MM.1S (cell line): ENCODE data around the gene GIMAP2.
A peak's percentile ranks its signal among the peaks of the same experiment; 100 is the strongest.

ENCODE experiments used
- DNase-seq: peaks from one replicate; pipeline ENCODE4 v3.0.0-alpha.2; 2015
- H2AFZ ChIP-seq: fragments of 300-600 bp; sonication (generic); 2 replicates; pipeline ENCODE4 v1.6.0; 2016; ENCODE audit warnings: antibody characterized with exemption, low read length
- H3F3A ChIP-seq: fragments of 300-600 bp; sonication (generic); 2 replicates; pipeline ENCODE4 v1.6.1; 2016; ENCODE audit warnings: mild to moderate bottlenecking, antibody characterized with exemption, low read length, moderate library complexity, mixed read lengths; ENCODE audit not compliant: insufficient read depth
- H3K27ac ChIP-seq: fragments of 300-600 bp; sonication (generic); 2 replicates; pipeline ENCODE4 v1.5.1; 2016; ENCODE audit warnings: mild to moderate bottlenecking, low read length
- H3K27me3 ChIP-seq: fragments of 300-600 bp; sonication (generic); replicated peaks from 2 replicates; pipeline ENCODE4 v1.6.0; 2016; ENCODE audit warnings: low read length; ENCODE audit not compliant: insufficient read depth
- H3K36me3 ChIP-seq: fragments of 300-600 bp; sonication (generic); replicated peaks from 2 replicates; pipeline ENCODE4 v1.6.1; 2016; ENCODE audit warnings: mild to moderate bottlenecking, low read length, mixed read lengths; ENCODE audit not compliant: insufficient read depth
- H3K4me1 ChIP-seq: fragments of 300-600 bp; sonication (generic); 2 replicates; pipeline ENCODE4 v1.6.1; 2016; ENCODE audit warnings: low read length, mixed read lengths
- H3K4me2 ChIP-seq: fragments of 300-600 bp; sonication (generic); 2 replicates; pipeline ENCODE4 v1.6.0; 2016; ENCODE audit warnings: low read depth, low read length
- H3K4me3 ChIP-seq: fragments of 300-600 bp; sonication (generic); 2 replicates; pipeline ENCODE4 v1.5.1; 2016; ENCODE audit warnings: low read length, mixed read lengths
- H3K79me2 ChIP-seq: fragments of 300-600 bp; sonication (generic); 2 replicates; pipeline ENCODE4 v1.6.1; 2016; ENCODE audit warnings: mixed run types, low read length, mixed read lengths
- H3K9ac ChIP-seq: fragments of 300-600 bp; sonication (generic); 2 replicates; pipeline ENCODE4 v1.6.1; 2016; ENCODE audit warnings: low read length, mixed read lengths
- H3K9me2 ChIP-seq: fragments of 300-600 bp; sonication (generic); replicated peaks from 2 replicates; pipeline ENCODE4 v1.6.1; 2016; ENCODE audit warnings: mild to moderate bottlenecking, low read length, mixed read lengths; ENCODE audit not compliant: insufficient read depth
- H3K9me3 ChIP-seq: fragments of 300-600 bp; sonication (generic); replicated peaks from 2 replicates; pipeline ENCODE4 v1.6.1; 2016; ENCODE audit warnings: mild to moderate bottlenecking, low read length, mixed read lengths; ENCODE audit not compliant: insufficient read depth
- H4K20me1 ChIP-seq: fragments of 300-600 bp; sonication (generic); 2 replicates; pipeline ENCODE4 v1.6.1; 2016; ENCODE audit warnings: mild to moderate bottlenecking, low read length, moderate library complexity, mixed read lengths; ENCODE audit not compliant: insufficient read depth
- EZH2 ChIP-seq: fragments of 300-600 bp; sonication (generic); optimal IDR thresholded peaks from 2 replicates; pipeline ENCODE3; 2017; ENCODE audit warnings: low read depth, mild to moderate bottlenecking, antibody characterized with exemption, low read length, mixed read lengths
- EZH2phosphoT487 ChIP-seq: fragments of 300-600 bp; sonication (generic); IDR thresholded peaks from 2 replicates; pipeline ENCODE4 v1.6.1; 2018; ENCODE audit warnings: antibody characterized with exemption, low read length
- TF ChIP-seq, protein P1 (sequence below): fragments of 300-600 bp; sonication (generic); IDR thresholded peaks from 2 replicates; pipeline ENCODE4 v1.5.1; 2016; ENCODE audit warnings: antibody characterized with exemption, low read length, mixed read lengths

The GIMAP2 gene

DNA sequence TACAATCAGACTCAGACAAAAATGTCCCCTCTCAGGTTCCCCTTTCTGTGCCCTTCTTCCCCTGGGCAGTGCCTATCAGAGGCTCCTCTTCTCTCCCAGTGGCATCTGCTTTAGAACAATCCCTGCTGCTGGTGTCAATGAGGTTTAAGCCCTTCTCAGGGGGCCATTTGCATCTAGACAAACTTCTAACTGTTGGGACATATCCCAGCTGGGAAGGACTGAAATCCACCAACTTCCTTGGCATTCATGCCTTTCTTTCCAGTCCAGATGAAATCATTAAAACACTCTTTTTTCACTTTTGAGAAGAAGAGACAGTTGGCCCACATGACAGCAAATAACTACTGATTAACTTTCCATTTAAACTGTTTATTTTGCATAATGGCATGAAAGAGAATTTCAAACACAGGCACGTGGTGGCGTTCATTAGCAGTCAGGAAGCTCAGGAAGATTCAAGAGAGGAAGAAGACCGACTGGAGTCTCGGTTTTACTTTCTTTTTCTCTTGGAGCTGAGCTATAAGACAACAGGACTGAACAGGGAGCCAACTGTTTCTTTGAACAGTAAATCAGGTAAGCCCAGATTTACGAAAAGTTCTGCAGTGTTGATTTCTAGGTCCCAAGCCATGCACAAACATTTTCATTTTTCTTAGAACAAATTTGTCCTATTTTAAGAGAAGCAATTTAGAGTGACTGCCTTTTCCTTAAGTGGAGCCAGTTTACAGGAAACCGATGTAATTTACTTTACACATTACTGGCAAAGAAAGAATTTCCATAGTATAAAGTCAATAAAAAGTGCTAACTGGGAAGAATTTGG, at the start of gene GIMAP2:
Gene GIMAP2 (plus strand): TSS at position 488 of the 811 bp plus-strand sequence. CDS start 1,354 bp downstream, outside the sequence.
- peaks cover 6% of the 10 kb centered on the region for H3K4me1 ChIP-seq
- TF ChIP-seq EZH2phosphoT487 (no peak), EZH2 (no peak)
- TF ChIP-seq, protein P1, sequence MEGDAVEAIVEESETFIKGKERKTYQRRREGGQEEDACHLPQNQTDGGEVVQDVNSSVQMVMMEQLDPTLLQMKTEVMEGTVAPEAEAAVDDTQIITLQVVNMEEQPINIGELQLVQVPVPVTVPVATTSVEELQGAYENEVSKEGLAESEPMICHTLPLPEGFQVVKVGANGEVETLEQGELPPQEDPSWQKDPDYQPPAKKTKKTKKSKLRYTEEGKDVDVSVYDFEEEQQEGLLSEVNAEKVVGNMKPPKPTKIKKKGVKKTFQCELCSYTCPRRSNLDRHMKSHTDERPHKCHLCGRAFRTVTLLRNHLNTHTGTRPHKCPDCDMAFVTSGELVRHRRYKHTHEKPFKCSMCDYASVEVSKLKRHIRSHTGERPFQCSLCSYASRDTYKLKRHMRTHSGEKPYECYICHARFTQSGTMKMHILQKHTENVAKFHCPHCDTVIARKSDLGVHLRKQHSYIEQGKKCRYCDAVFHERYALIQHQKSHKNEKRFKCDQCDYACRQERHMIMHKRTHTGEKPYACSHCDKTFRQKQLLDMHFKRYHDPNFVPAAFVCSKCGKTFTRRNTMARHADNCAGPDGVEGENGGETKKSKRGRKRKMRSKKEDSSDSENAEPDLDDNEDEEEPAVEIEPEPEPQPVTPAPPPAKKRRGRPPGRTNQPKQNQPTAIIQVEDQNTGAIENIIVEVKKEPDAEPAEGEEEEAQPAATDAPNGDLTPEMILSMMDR, result no peak
- H4K20me1 ChIP-seq, result no peaks in the 10 kb centered on the region
- peak within 1 kb of the TSS; percentile 71 for H3K4me3 ChIP-seq
- H3K9ac ChIP-seq, result peak within 1 kb of the TSS; percentile 61
- H3K9me2 ChIP-seq, result no peaks in the 10 kb centered on the region
- H3K4me2 ChIP-seq, result peak within 1 kb of the TSS; percentile 79
- H3K27ac ChIP-seq, result peak within 1 kb of the TSS; percentile 41; the same call in 1 of the 2 replicates
- DNase-seq, result peak; percentile 93
- H3F3A ChIP-seq, result 0 out of 2 replicates have a peak, but pooled peaks cover 3% of the 10 kb centered on the region
- H3K27me3 ChIP-seq, result no peaks in the 10 kb centered on the region
- H3K36me3 ChIP-seq, result no peaks in the 10 kb centered on the region
- H2AFZ ChIP-seq, result peak within 1 kb of the TSS; percentile 76
- H3K79me2 ChIP-seq, result no peaks in the 10 kb centered on the region
- H3K9me3 ChIP-seq, result no peaks in the 10 kb centered on the region

DNA sequence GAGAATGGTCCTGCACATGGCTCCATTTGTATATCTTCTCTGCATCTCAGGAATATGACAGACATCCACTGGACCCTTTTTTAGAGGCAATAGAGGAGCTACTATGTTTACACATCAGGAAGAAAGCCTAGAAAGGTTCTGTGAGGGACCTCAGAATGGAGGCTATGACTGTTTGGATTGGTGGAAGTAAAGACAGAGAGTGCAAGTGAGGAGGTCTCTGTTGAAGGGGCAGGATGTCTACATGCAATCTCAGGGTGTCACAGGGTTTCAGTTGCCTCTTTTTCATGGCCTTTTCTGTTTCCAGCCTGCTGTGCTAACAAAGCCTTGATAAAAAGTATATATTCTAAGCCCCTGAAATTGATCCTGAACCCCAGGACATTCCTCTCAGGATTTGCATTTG, 43.7 kb upstream of the GIMAP2 start:
- Histone ChIP-seq H3K79me2 (no peaks in the 10 kb centered on the region), H3K4me2 (no peak overlapping the region), H3K27ac (no peak overlapping the region), H2AFZ (no peak overlapping the region), H3K4me1 (no peaks in the 10 kb centered on the region), H3K27me3 (no peaks in the 10 kb centered on the region), H3K9ac (no peak overlapping the region), H3K9me3 (no peaks in the 10 kb centered on the region), H4K20me1 (no peaks in the 10 kb centered on the region), H3K36me3 (no peaks in the 10 kb centered on the region), H3K9me2 (no peaks in the 10 kb centered on the region), H3F3A (no peaks in the 10 kb centered on the region), H3K4me3 (no peak overlapping the region)
- TF ChIP-seq, protein P1, result no peak
- TF ChIP-seq EZH2phosphoT487, result no peak
- TF ChIP-seq EZH2, result no peak
- no peak for DNase-seq

DNA sequence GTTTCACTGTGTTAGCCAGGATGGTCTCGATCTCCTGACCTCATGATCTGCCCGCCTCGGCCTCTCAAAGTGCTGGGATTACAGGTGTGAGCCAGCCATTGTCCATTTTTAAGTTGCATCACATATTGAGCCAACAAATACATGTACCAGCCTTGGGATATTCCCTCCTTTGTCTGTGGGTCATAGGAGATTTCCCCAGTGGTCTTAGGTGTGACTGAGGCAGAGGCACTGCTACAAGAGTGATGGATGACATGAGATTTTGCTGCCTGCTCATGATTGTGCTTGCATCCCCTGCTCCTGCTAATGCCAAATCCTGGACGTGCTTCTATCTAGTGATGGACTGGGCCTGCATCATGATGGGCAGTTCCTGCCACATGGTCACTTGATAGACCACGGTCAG, 42.6 kb upstream of the GIMAP2 start:
- no peak overlapping the region for H2AFZ ChIP-seq
- no peaks in the 10 kb centered on the region for H3K9me2 ChIP-seq
- no peaks in the 10 kb centered on the region for H3K9me3 ChIP-seq
- no peaks in the 10 kb centered on the region for H3K27me3 ChIP-seq
- no peaks in the 10 kb centered on the region for H3F3A ChIP-seq
- H3K4me2 ChIP-seq, result no peak overlapping the region
- no peak for DNase-seq
- no peaks in the 10 kb centered on the region for H4K20me1 ChIP-seq
- no peak overlapping the region for H3K27ac ChIP-seq
- H3K79me2 ChIP-seq, result no peaks in the 10 kb centered on the region
- H3K4me3 ChIP-seq, result no peak overlapping the region
- no peaks in the 10 kb centered on the region for H3K36me3 ChIP-seq
- no peaks in the 10 kb centered on the region for H3K4me1 ChIP-seq
- no peak overlapping the region for H3K9ac ChIP-seq
- TF ChIP-seq EZH2phosphoT487 (no peak), EZH2 (no peak)
- TF ChIP-seq, protein P1, result no peak
